ENCODE results near the gene TBL1XR1.

TBL1XR1 gene

DNA sequence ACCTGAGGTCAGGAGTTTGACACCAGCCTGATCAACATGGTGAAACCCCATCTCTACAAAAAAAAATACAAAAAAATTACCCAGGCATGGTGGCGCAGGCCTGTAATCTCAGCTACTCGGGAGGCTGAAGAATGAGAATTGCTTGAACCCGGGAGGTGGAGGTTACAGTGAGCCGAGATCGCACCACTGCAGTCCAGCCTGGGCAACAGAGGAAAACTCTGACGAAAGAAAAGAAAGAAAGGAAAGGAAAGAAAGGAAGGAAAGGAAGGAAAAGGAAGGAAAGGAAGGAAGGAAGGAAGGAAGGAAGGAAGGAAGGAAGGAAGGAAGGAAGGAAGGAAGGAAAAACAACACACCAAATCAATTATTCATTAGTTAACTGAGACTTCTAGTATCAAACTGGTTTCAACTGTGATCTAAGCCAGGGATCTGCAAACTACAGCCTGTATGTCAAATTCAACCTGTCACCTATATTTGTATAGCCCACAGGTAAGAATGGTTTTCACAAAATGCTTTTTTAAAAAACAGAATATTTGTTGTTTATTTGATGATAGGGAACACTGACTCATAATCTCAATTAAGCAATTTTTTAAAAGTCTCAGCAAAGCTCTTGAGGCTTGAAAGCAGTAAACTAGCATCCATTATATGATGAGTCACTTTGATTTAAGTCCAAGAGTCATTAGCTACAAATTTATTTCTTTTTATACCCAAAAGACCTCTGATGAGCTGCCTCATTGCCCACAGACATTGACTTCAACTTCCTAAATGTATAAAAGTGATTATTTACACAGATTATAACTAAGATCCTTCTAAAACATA lies 127.6 kb downstream of the TBL1XR1 start:
- in situ Hi-C loops (cut with MboI; ENCODE audit: low sequenced_read_pairs): no loop called here

DNA sequence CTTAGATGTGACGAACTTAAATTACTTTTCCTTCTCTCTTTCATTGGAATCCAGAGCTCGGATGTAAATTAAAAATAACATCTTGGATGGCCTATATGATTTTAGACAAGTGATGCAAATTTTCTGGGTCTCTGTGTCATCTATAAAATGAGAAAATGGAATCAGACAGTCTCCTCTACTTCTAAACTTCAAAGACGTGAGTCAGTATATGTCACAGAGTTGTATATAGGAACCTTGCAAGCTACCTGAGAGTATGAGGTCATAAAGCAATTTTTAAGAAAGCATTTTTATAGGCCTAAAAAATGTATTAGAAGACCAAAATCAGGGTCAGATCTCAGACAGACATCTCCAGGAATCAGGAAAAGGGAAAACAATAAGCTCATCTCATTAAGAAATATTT lies 128.3 kb downstream of the TBL1XR1 start:
- in situ Hi-C loops (cut with MboI; ENCODE audit: low sequenced_read_pairs): no loop called here

DNA sequence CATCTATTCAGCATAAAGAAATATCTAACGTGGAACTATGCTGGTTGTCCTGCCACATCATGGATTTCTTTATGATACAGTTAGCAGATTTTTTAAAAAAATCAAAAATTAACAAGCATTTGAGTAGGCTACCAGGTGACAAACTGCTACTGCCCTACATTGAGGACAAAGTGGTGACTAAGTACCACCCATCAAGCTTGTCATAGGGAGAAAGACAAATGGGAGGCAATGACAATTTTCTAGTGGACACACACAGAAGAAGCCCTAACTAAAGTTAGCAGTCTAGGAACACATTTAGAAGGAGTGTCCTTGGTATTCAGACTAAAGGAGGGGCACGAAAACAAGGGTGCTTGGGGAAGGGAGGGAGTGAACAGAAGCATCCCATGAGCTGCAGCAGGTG lies 131.2 kb downstream of the TBL1XR1 start:
- in situ Hi-C loops (cut with MboI; ENCODE audit: low sequenced_read_pairs): no loop called here

DNA sequence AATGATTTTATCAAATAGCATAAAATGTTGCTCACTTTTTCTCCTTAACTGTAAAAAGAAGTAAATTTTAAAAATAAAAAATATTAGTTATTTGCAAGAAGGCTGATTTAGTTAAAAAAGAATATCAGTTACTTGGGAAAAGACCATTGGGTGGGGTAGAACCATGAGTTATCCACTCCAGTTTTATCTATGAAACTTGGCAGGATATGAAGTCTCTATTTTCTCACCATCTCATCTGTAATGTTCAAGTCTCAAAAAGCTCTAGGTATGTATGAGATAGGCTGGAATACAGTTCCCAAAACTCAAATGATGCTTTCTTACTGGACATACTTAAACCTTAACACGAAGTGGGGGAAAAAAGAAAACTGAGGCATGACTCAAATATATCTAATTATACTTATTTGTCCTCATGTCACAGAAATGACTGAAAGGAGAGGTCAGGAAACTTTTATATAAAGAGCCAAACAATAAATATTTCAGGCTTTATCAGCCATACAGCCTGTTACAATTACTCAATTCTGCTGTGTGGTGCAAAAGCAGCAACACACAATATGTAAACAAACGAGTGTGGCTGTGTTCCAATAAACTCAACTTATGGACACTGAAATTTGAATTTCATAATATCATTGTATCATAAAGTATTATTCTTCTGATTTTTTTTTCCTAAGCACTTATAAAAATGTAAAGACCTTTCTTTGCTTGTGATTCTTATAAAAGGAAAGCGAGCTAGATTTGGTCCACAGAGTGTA lies 131.8 kb downstream of the TBL1XR1 start:
- in situ Hi-C loops (cut with MboI; ENCODE audit: low sequenced_read_pairs): no loop called here

DNA sequence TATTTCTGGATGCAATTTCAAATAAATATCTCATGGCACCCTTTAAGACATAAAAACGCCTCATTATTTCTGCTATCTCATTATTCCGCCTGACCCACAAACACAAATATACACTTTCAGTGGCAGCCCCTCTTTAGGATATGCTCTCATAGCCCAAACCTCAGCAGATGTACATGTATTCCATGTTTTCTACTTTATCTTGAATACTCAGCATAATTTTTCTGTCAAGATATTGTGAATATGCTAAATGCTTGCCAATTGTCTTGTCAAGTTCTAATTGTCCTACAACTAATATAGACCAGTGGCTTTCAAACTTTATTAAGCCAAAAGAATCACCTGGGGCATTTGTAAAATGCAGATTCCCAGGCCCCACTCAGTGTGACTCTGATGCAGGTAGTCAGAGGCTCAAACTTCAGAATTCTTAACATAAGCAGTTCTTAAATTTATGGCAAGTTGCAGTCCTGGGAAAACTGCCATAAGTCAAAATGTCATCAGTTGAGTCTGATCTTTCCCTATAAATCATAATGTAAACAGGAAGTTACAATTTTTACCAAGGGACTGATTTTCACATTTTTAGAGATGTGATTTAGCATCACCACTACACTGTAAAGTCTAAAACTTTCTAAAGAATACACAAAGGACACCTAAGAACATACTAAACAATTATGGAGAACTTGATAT lies 135.1 kb downstream of the TBL1XR1 start:
- in situ Hi-C loops (cut with MboI; ENCODE audit: low sequenced_read_pairs): no loop called here

DNA sequence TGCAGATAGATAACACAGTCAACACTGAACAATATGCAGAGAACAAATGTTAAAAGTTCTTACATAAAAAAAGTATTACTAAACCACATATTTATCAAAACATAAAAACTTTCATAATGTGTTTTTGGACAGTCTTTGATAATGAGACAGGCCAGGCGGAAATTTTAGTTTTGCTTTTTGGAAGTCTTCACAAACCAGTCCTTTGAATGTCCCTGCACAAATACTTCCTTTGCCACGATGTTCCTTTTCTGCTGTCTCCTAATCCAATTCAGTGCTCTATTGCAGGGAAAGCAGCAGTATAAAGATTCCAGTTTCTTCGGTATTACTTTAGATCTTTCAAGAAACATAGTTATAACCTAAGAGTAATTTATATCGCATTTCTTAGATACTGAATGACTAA lies 135.9 kb downstream of the TBL1XR1 start:
- in situ Hi-C loops (cut with MboI; ENCODE audit: low sequenced_read_pairs): no loop called here

DNA sequence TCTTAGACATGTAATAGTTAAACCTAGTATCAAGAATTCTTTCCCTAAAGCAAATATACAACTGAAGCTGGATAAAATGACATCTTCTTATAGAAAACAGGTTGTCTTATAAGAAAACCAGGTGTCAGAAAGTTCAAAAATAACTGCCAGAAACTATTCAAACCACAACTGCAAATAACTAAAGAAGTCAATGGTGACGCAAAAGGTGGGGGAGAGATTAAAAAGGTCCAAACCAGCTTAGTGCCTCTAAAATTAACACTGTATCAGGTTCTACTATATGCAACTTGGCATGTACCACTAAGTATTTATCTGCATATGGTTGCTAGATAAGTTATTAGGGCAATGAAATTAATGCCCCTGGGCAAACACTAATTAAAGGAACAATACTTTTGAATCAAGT lies 136.8 kb downstream of the TBL1XR1 start:
- in situ Hi-C loops (cut with MboI; ENCODE audit: low sequenced_read_pairs): no loop called here

DNA sequence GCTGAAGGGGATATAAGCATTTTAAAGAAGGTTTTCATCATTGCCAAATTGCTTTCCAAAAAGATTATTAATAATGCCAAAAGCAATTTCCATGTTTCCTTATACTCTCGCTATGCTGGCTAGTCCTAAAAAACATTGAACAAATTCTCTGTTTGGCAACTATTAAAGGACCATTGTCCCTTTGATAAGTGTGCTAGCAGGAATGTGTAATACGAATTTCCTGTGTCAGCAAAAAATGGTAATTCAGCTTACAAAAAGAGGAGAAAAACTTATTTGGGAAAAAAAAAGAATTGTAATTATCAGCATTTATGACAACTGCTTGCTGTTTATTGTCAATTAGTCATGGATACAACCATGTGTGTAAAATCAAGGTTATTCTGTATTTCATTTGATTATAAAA lies 138.6 kb downstream of the TBL1XR1 start:
- in situ Hi-C loops (cut with MboI; ENCODE audit: low sequenced_read_pairs): no loop called here

DNA sequence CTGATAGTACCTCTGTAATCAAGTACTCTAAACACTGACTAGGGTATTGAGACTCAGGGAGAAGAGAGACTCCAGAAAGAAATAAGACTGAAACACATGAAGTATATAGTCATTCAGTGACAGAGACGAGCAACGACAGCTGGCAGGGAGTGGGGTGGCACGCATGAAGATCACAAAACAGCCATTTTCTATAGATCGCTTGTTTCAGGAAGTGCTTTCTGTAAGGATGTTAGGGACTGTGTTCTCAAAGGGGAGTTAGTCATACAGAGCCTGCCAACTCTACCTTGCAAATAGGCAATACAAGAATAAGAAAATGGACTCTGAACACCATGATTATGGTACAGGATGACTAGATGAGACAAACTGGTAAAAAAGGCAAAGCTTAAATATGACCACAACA lies 139.5 kb downstream of the TBL1XR1 start:
- in situ Hi-C loops (cut with MboI; ENCODE audit: low sequenced_read_pairs): no loop called here

DNA sequence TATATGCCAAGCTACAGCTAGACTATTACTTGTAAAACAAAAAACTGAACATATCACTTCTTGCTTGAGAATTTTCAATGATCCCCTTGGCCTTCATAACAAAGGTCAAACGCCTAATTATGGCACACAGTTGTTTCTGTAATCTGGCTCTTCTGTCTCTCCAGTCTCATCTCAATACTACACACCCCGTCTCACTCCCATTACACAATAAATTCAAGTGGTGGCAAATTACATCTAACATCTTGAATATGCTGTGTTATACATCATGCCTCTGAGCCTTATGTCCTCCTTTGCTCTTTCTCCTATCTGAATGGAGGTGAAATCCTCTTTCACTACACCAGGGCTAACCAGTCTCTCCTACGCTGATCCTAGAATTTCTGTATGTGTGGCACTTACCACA lies 140.4 kb downstream of the TBL1XR1 start:
- in situ Hi-C loops (cut with MboI; ENCODE audit: low sequenced_read_pairs): no loop called here

DNA sequence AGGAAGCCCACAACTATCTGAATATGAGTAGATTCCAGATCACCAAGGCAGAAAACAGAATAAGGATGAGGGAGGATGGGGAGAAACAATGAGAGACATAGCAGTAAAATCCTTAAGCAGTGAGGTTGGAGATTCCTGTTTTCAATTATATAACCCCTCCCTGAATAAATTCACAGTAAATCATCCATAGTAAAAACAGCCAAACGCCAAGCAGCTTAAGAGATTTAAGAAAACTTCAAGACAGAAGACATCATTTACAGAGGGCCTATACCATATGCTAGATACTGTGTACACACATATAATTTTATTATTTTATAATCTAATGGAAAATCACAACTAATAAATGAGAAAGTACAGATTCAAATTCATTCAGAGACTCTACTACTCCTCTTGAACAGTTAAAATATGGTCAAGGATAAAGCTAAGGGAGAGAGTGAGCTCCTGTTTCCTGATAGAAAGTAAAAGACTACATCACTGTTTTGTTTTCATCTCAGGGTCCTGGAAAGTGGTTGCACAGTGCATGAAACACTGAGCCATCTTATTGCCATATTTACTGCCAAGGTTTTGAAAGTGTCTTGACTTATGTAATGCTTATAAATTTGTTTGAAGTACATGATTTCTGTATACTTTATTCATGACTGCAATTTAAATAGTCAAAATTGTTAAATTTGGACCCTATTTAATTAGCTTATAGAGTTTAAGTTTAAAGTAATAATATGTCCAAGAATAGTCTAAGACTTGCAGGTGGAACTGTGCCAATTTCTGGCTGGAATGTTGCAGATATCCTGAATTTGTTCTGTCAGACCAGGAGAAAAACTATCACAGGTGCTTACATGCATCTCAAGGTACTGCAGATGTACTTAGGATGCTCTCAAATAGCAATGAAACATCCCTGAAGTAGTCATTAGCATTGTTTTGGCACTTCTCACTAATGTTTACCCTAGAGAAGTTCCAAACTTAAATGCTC lies 141.4 kb downstream of the TBL1XR1 start:
- in situ Hi-C loops (cut with MboI; ENCODE audit: low sequenced_read_pairs): no loop called here

DNA sequence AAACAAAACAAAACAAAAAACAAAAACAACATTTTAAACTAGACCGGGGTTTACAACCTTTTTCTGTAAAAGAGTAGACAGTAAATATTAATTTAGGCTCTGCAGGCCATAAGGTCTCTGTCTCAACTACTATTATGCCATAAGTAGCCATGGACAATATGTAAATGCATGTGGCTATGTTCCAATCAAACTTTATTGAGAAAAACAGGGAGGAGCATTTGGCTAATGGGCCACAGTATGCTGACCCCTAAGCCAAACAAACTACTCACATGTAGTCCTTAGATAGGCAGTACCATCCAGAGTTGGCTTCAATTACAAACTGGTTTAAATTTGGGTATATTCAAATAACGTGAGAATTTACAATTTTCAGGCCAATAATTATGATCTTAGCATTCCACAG lies 144.2 kb downstream of the TBL1XR1 start:
- in situ Hi-C loops (cut with MboI; ENCODE audit: low sequenced_read_pairs): no loop called here

DNA sequence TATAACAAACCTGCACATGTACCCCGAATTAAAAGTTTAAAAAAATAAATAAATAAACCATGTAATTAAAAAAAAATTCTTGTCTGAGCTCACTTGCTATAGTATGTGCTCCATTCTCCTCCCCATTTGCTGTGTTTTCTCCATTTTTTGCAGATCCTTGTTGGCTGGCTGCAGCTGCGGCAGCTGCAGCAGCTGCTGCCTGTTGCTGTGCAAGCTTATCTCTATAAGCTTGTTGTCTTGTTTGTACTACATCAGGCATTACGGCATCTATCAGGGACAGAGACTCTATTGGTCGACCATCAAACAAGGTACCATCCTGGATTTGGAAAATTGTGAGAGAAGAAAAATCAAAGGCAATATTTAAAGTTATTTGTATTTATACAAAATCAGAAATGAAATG lies 145.9 kb downstream of the TBL1XR1 start:
- in situ Hi-C loops (cut with MboI; ENCODE audit: low sequenced_read_pairs): no loop called here

DNA sequence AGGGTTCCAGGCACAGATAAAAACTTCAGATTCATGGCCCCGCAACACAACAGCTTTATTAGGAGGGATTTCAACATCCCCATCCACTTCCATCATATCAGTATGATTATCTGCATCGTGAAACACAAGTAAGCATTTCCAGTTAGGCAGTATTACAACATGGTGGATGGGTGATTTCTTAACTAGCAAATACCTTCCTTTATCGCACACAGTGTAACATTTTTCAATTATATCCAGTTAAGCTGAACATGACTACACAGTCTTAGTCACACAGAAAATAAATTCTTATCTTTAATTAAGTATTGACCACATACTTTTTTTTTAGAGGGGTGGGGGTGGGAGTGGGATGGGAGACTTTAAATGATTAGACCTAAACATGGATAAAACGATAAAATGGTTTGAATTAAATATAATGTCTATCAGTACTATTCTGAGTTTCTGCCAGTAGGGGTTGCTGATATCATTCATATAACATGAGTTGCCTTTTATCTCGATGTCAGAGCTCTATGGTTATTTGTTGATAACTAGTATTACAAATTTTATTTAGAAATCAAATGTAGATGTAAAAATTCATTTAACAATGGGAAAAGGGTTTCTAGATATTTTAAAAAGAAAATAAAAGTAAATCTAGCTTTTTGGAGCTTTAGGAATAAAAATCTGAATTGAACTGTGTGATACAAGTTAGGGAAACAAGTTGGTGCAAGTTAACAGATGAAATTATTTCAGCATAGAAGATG lies 146.6 kb downstream of the TBL1XR1 start:
- in situ Hi-C loops (cut with MboI; ENCODE audit: low sequenced_read_pairs): no loop called here

DNA sequence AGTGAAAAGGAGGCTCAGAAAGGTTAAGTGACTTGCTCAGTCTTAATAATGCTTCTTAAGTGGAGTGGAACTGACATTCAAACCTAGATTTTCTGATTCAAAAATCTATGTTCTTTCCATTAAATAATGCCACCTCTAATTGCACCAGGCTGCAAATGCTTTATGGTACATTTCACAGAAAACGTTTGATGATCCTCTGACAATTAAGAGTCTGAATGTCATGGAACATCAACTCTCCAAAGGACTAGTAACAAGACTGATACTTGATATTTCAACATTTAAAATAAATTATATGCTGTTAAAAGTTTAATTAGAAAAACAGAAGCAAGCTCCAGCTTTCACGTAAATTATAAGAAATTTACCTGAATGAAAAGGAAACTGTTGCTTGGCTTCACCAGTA lies 151.5 kb downstream of the TBL1XR1 start:
- in situ Hi-C loops (cut with MboI; ENCODE audit: low sequenced_read_pairs): no loop called here

DNA sequence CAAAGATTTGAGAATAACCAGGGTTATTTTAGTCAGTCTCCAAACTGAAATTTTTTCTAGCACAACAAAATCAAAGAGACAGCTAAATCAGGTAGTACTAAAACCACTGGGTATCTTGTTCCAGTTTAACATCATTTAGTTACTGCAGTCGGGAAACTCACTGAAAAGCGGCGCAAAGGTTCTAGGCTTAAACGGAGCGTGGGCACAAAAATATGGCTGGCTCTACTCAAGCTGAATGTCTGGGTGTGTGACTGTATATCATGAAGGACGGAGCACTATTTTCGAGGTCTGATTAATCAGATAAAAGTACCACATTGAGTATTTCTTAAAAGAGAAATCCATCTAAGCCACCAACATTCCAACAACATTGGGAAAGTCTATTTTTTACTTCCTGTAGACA lies 152.1 kb downstream of the TBL1XR1 start:
- in situ Hi-C loops (cut with MboI; ENCODE audit: low sequenced_read_pairs): no loop called here

DNA sequence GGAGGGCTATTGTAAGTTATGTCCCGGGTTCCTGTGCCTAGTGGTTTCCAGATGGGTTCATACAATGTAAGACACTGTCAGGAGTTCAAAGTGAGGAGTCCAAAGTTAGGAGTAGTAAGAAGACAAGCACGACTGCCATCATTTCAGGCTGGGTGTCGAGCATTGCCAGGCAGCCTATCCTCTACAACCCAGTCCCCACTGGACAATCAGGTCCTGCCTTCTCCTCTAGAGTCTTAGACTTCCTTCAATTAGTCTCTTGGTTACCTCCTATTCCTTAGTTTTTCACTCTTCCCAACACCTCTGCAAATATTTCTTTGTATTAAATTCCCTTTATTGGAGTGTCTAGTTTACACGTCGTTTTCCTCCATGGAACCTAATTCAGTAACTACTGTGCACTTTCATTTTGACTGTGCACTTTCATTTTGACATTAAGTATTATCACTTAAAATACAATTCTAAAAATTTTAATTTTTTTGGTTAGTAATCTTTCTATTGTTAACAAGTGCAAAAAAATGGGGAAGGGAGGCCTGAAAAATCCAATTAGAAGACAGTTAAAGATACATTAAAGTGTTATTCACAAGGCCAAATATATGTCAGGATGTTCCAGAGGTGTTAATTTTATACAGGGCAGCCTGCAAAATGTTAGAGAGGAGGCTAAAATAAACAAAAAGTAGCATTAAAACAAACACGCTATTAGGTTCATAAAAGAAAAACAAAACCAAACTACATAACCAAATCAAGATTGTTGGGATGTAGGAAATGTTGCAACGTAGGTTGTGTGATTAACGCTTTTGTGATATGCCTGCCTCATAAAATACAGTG lies 155.3 kb downstream of the TBL1XR1 start:
- in situ Hi-C loops (cut with MboI; ENCODE audit: low sequenced_read_pairs): no loop called here

DNA sequence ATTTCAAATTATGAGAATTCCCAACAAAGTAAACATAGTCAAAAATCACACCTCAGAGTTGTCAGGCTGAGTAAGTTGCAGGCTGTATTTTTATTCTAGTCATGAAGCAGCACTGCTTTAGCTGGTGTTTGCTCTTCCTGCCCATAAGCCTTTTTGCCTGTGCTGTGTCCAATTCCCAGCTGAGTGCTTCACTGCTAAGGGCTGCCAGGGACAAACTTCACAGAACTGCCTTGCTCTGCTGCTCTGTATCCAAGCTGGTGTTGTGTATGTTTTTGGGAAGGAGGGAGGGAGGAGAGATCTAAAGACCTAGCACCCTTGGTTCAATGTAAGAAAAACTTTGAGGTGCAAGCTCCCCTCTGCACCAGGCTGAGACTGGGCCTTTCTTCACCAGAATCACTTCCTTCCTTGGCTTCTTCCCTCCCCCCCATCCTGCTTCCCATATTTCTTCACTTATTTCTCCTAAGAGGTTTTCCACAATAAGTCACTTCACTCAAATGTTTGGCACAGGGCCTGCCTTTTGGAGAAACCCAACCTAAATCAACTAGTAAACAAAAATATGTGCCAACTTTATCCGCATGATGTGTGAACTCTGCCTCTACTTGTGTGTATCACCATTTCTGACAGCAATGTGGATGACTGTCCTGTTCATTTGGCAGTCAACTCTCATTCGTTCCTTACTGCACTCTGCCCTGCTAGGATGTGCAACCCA lies 156.1 kb downstream of the TBL1XR1 start:
- in situ Hi-C loops (cut with MboI; ENCODE audit: low sequenced_read_pairs): no loop called here

All from HL-60/S4 (cell line).